NCI-H2171 treated with DMSO at 0.1 percent for 48 hours (cell line): Measurements from ENCODE around the gene SLC29A2.

ENCODE experiments used
- DNase-seq: peaks from one replicate; lab custom pipeline; 2025; lab: John Stamatoyannopoulos, UW

SLC29A2 gene, protein sequence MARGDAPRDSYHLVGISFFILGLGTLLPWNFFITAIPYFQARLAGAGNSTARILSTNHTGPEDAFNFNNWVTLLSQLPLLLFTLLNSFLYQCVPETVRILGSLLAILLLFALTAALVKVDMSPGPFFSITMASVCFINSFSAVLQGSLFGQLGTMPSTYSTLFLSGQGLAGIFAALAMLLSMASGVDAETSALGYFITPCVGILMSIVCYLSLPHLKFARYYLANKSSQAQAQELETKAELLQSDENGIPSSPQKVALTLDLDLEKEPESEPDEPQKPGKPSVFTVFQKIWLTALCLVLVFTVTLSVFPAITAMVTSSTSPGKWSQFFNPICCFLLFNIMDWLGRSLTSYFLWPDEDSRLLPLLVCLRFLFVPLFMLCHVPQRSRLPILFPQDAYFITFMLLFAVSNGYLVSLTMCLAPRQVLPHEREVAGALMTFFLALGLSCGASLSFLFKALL

DNA sequence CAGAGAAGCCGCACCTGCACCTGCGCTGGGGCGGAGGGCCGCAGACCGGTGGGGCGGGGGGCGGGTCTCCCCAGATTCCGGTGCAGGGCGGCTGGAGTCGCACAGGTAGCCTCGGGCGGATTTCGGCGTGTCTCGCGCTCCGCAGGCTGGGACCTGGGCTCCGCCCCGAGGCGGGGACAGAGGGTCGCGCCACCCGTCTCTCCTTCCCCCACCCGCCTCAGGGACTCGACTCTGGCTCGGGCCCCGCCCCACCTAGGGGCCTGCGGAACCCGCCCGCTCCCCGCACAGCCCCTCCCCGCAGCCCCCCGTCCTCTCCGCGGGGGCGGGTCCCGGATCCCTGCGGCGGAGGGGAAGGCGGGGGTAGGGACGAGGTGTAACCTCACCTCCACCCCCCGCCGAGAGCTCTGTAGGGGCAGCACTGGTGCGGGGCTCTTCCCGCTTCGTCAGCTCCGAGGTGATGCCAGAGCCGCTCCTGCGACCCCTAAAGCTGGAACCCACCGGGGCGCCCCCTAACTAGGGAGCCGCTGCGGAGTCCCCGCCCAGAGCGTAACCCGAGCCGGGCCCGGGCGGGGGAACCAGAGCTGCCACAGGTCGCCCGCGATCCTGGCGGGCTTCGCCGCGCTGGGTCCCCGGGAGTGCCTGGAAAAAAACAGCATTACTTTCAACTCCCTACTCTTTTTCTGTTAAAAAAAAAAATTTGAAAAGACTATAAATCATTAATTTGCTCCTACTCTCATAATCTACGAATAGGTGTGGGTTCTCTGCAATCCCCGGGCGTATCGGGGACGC is at the start of gene SLC29A2:
SLC29A2 (minus strand) TSS at position 134 of the 789 bp plus-strand sequence. CDS start 169 bp downstream, outside the sequence.
- DNase-seq = peak; percentile 94

DNA sequence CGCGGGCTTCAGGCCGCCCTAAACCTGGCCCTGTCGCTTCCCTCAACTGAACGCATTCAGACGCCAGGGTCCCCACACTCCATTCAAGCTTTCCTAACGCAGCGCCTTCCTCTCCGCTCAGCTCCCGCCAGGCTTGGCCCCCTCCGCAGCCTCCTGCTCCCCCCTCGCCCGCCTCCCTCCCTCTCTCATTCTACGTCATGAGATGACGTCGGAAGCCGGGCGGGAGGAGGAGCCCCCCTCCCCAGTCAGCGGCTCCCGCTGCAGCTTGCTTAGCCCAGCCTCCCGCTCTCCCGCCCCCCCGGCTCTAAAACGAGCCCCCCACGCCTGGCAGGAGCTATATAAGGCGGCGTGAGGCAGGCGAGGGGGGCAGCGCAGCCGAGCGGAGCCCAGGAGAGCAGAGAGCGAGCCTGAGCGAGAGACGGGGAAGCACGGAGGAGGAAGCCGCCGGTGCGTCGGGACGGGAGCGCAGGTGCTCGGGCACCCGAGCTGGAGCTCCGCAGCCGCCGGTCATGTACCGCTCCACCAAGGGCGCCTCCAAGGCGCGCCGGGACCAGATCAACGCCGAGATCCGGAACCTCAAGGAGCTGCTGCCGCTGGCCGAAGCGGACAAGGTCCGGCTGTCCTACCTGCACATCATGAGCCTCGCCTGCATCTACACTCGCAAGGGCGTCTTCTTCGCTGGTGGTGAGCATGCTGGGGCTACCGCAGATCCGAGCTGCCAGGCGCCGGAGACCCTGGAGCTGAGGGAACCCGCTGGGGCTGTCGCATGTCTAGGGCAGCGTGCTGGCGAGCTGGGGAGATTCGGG is 49.3 kb upstream of the SLC29A2 start, which contains the start of gene NPAS4:
NPAS4 (plus strand) TSS at position 365 of the 806 bp plus-strand sequence; CDS start at position 510, 145 bp downstream.
- no peak for DNase-seq

DNA sequence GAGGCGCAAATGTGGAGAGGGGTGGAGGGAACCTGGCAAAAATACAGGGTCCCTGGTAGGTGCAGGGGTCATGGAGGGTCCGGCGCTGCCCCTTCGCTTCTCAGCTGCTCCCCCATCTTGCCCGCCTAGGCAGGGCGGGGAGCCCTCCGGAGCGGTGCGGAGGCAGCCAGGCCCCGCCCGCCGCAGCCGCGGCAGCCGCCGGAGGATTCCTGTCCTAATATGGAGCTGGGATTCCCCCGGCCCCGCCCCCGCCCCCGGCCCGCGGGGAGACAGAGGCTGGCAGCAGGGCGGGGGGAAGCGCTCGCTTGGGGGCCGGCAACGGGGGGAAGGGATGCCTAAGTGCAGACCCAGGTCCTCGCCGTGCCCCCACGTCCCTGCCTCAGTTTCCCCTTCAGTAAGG is 48.3 kb upstream of the SLC29A2 start:
- DNase-seq = peak; percentile 63

DNA sequence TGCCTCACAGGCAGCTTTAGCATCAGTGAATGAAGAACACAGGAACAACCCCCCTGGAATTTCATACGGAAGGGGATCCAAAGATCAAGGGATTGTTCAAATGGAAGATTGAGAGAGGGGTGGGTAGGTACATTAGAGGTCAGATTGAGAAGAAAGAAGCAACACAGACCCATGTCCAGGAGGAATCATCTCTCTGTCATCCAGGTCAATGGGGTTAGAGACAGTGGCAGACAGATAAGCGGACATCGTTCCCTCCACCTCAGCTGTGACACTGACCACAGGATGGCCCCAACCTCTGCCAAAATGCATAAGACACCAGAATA is 47.4 kb upstream of the SLC29A2 start:
- no peak for DNase-seq

DNA sequence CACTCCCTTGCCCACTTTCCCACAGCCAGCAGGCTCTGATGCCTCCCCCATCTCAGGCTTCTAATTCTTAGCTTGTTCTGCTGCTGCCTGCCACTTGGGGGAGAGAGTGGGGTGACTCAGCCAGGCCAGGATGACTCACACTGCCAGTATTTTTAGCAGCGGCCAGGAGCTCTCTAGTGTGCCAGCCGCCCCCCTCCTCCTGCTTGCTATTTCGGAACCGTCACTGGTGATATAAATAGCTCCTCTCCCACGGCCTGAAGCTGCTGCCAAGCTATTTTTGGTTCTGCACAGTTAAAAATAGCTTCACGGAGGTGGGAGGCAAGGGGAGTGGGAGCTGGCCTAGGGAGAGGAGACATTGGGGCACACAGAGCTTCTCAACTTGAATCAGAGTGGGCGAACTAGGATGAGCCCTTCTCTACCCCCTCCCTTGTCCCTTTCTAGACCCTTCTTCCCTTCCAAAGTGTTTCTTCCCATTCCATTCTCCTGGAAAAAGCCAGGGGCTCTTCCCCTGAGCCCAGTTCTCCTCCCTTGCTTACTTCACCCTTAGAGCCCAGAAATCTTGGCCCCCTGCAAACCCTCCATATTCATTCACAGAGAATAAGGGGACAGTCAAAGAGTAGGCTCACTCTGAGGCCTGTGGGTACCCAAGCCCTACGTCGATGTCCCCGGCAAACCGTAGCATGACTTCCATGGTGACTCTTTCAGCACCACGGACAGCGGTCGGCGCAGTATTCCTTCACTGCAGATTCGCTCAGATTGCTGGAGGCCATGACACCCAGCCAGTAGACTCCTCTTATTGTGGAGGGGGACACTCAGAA is 46.8 kb upstream of the SLC29A2 start:
- DNase-seq = peak; percentile 89

DNA sequence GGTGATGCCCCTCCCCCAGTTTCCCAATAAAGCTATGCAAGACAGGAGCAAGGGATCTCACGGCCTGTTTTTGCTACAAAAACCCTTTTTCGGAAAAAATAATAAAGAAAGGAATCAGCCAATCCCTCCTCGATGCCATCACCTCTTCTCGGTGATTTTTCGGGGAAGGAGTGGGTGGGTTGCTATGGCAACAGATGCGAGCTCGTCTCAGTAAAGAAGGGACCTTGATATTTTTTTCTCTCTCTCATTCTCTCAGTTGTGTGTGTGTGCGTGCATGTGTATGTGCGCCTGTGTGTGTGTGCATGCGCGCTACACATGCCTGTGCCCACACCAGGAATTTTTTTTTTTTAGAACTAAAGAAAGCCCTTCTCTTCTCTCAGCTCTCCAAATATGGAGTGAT is 45.4 kb upstream of the SLC29A2 start:
- DNase-seq = no peak

DNA sequence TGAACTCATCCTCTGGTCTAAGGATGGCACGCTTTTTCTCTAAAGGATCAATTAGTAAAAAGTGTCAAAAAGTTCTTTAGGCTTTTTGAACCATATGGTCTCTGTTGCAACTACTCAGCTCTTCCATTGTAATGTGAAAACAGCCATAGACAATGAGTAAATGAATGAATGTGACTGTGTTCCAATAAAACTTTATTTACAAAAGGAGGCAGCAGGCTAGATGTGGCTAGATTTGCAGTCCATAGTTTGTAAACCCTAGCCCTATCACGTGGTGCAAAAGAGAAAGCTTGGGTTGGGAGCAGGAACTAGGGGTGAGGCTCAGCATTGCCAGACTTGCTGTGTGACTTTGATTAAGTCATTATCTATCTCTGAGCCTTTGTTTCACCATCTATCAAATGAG is 43.9 kb upstream of the SLC29A2 start:
- no peak for DNase-seq

DNA sequence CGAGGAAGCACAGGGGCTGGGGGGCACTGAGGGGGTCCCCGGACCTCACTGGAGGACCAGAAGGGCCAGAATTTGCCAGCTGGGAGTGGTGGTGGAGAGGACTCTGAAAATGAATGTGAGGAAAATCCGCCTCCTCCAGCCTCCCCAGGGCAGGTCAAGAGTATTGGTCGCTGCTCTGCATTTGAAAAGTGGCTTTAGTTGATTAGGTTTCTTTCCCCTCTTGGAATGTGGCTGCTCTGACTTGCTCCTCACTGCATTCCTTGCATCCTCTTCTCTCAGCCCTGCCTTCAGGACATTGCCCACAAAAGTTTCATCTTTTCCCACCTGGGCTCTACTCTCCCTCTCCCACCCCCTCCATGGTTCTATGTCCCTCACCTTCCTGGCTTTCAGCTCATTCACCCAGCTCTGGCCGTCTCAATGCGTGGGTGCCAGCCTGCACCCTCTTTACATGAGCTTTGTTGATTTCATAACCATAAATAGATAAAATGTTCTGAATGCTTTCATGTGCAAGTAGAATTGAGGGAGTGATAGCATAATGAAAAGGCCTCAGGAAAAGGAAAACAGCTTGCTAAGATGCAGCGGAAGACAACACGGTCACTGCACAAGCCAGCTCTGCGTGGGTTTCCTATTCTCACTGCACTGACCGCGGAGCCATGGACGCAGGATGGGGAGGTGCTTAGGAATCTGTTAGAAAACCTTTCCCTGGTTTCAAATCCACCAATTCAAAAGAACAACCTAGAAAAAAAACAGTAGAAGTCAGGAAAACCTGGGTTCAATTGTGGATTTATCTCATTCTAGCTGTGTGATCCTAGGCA is 42.8 kb upstream of the SLC29A2 start:
- no peak for DNase-seq

DNA sequence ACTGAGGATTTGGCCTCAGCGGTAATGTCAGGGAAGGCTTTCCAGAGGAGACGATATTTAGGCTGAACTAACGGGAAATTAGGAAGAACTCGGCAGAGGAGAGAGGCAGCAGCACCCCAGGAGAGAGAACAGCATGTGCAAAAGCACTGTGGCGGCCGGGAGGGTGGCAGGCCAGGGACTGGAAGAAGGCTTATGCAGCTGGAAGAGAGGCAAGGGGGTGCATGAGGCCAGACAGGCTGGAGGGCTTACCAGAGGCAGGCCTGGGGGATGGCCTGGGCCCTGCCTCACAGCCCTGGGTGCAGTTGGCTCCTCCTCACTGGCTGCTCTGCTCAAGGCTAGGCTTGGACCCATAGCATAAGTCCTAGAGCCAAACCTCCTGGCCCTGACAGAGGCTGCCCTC is 41.6 kb upstream of the SLC29A2 start:
- DNase-seq = no peak

DNA sequence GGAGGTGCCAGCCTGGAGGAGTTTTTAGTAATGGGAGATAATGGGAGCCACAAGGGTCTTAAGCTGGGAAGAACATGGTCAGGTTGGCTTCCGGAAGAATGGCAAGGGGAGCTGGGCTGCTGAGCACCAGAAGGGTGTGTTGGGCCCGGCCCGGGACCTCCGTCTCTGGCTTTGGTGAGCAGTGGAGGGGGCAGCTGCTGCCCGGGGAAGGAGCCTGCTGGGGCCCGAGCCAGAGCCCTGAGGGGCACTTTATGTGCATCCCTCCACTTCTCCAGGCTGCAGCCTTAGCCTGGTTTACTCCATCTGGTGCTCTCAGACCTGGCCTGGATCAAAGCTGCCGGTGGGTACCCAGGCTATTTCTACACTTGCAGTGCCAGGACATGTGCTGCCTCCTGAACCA is 40.5 kb upstream of the SLC29A2 start:
- no peak for DNase-seq

DNA sequence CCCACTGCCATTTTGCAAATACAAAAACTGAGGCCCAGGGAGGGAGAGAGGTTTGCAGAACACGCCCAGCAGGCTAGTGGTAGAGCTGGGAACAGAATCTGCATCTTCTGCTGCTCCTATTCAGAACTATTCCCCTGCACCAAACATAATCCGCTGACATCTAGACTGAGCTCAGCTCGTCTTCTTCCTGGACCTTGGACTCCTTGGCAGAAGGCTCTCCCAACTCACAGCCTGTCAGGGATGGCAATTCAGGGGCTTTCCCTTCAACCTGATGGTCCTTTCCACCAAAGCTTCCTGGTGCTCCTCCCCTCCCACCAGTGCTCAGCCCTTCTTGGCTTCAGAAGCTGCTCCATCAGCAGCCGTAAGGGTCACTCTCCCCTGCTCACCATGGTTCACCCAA is 39.8 kb upstream of the SLC29A2 start:
- no peak for DNase-seq

DNA sequence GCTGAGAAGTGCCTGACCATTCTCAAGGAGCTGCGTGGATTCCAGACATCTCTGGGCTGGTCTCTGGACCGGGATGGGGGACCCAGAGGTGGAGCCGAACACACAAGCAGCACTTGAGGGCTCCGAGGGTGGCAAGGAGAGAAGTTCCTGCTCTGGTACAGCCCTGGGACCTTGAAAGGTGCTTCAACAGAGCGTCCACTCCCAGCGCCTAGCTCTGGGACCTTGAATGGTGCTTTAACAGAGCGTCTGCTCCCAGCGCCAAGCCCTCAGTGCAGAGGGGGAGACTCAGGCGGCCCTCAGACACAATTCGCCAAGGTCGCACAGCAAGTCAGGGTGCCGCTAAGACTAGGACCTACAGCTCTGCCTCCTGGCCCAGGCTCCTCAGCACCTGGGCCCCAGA is 38.6 kb upstream of the SLC29A2 start:
- DNase-seq = no peak

DNA sequence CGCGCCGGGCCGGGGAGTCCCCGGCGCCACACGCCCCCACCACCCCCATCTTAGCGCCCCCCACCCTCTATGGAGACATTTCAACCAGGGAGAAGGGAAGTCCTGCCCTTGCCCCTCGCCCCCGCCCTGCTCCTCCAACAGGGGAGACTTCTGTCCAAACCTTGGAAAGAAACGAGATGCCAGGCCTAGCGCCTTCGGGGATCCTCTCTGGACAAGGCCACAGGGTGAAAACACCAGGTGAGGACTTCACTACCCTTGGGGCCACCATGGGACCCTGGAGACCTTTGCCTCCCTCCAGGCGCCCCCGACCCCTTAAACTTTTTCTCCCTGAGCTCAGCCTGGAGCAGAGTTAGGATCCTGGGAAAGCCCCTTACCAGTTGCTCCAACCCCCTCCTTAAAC is 37.7 kb upstream of the SLC29A2 start:
- DNase-seq = no peak

DNA sequence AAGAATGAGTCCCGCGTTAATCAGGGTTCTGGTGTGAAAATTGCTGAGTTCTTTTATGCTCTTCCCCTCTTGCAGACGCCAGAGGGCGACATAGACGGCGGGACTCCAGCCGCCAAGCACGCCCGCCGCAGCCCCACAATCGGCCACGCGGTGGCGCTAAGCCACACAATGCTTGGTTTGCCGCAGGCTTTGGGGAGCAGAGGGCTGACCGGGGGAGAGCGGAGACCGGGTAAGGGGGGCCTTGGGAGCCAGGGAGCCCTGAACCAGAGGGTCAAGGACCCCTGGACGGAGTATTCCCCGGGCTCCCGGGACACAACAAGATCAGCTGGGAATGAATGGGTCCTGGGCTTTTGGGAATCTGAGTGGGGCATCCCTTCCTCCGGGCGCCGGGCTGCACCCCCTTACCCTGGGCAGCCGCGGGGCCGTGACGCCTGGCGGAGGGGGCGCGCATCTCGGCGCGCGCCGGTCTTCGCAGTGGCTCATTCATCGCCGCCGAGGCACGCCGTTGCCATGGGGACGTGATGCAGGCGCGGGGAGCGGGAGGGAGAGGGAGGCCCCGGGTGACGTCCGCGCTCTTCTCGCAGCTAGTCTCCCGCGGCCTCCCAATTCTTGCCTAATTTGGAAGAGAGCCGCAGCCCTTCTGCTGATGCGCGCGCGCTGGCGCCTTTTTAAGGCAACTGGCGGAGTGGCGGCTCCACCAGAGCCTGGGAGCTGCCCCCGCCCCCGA is 37.1 kb upstream of the SLC29A2 start:
- peak; percentile 96 for DNase-seq

DNA sequence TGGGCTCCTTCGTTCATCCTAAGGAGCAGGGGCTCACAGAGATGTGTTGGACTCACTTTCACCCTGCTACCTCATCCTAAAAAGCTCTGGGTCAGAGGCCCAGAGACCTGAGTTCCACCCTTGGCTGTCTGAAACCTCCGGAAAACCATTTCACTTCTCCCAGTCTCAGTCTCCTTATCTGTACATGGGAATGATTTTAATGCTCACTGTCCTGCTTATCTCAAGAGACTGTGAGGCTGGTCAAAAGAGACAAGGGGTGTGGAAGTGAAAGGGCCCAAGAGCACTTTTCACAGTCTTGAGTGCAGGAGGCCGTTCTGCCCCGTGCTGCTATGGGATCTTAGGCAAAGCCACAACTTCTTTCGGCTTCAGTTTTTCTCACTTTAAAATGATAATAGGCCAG is 36.1 kb upstream of the SLC29A2 start:
- no peak for DNase-seq

DNA sequence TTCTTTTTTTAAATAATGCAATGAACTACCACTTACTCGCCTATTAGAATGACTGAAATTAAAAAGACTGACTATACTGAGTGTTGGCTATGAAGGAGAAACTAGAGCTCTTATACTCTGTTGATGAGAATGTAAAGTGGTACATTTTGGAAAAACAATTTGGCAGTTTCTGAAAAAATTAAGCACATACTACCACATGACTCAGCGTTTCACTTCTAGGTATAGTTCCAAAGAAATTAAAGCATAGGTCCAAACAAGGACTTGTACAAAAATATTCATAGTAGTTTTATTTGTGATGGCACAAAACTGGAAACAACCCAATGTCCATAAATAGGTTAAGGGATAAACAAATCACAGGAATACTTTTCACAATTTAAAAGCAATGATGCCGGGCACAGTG is 22.4 kb upstream of the SLC29A2 start:
- DNase-seq = no peak

DNA sequence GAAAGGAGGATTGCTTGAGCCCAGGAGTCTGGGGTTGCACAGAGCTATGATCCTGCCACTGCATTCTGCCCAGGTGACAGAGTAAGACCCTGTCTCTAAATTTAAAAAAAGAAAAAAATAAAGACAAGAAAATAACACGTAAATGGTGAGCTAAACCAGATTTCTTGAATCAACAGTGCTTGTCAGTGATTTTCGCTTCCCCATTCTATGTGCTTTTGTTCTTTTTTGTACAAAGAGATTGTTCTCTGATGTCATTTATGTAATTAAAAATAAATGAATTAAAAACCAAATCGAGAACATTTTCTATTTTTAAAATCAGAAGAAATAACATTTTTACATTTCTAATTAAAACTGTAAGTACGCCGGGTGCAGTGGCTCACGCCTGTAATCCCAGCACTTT is 19.8 kb upstream of the SLC29A2 start:
- DNase-seq = no peak

DNA sequence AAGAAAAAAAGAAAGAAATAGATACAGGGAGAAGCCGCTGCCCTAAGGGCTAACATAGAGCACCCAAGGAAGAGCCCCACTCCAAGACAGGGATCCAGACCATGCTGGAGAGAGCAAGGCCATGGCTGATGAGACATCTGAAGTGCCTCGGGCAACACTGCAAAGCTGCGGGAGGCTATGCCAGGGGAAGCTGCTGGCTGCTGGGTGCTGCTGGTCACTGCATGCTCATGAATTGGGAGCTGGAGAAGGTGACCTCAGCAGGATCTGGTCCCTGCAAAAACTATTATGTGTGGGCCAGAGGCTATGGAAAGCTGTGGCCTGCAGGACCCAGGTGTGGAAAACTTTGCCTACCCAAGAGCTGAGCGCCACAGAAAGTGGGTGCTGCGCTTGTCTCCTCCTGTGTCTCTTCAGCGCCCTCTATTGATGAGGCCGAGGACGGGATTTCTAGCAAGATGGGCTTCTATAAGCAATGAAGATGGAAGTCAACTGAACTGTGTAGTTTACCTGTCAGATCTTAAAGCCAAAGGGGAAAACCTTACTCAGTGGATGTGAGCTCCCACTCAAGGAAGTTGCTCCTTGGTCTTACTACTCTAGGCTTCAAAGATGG is 17.3 kb upstream of the SLC29A2 start:
- DNase-seq = peak; percentile 43
